ENCODE measurements around the gene CLOCK. TPM values are rescaled to one million over a fixed set of nuclear protein-coding genes. Genes with fewer than 3 reads are reported as not detected.
"Not testable (repeated sequence)": the region's sequence is repeated elsewhere in the genome, so short reads cannot be mapped to it uniquely, and the experiment has no call there.

CLOCK gene, protein sequence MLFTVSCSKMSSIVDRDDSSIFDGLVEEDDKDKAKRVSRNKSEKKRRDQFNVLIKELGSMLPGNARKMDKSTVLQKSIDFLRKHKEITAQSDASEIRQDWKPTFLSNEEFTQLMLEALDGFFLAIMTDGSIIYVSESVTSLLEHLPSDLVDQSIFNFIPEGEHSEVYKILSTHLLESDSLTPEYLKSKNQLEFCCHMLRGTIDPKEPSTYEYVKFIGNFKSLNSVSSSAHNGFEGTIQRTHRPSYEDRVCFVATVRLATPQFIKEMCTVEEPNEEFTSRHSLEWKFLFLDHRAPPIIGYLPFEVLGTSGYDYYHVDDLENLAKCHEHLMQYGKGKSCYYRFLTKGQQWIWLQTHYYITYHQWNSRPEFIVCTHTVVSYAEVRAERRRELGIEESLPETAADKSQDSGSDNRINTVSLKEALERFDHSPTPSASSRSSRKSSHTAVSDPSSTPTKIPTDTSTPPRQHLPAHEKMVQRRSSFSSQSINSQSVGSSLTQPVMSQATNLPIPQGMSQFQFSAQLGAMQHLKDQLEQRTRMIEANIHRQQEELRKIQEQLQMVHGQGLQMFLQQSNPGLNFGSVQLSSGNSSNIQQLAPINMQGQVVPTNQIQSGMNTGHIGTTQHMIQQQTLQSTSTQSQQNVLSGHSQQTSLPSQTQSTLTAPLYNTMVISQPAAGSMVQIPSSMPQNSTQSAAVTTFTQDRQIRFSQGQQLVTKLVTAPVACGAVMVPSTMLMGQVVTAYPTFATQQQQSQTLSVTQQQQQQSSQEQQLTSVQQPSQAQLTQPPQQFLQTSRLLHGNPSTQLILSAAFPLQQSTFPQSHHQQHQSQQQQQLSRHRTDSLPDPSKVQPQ
- 25.5 TPM for total RNA-seq

DNA sequence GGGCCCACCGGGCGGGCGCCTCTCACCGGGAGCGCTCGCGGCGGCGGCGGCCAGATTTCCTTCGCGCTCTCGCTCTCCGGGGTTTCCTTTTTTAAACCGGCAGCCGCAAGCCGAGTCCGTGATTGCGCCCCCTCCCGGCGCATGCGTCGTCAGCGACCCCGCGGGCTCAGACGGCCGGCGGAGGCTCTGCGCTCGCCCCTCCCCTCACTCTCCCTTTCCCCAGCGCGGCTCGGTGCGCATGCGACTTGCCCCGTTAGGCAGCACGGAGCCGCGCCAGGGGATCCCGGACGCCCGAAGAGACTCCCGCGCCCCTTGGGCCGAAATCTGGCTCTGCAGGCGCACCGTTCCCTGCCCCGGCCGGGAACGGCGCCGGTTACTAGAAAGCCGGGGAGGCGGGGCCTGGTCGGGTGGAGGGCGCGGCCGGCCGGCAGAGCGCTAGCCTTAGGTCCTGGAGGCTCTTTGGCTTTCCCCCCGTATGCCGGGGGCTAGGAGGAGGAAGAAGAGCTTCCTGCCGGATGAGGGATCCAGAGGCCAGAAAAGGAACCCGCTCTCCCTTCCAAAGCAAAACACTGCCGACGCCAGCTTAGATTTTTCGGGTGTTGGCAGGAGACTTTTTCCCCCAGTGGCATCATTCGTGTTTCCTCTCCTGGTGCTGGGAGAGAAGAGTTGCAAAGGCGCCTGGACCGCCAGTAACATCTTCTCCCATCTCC lies at the start of gene CLOCK:
Gene CLOCK, minus strand, starts transcription at position 154 of the 710 bp plus-strand sequence. CDS start 64,124 bp downstream, outside the sequence.
- DNase-seq: peak; percentile 96

DNA sequence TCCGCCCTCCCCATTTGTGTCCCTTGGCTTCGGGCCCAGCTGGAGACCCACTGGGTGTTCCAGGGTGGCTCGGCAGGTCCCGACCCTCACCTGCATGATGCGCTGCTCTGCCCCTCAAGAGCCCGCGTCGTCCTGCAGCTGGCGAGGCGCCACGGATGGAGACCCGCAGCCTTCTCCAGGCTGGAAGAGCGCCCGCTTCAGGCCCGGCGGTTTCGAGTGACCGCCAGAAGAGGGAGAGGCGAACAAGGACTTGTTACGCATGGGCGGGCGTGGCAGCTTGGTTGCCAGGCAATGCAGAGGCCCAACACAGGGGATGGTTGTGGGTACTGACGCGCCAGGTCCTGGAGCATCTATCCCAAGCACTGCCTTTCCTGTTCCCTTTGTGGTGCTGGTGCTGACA lies 45.3 kb upstream of the CLOCK start, which contains the start of gene PDCL2:
Gene PDCL2, minus strand, starts transcription at position 232 of the 400 bp plus-strand sequence. Its CDS starts 136 bp downstream, at position 96.
- no peak for DNase-seq

DNA sequence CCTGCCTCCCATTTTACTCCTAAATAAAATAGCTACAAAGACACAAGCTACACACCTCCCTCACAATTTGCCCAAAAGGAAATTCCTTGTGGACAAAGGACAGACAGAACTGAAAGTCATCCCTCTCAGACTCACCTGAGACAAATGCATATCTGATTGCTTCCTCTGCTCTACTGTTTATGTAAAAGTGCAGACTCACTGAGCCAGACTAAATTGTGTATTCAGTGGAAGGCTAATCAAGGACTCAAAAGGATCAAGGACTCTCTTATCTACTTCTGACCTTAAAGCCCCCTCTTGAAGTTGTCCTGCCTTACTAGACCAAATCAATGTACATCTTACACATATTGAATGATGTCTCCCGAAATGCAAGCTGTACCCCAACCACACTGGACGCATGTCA lies 41.5 kb upstream of the CLOCK start:
- no peak for DNase-seq

DNA sequence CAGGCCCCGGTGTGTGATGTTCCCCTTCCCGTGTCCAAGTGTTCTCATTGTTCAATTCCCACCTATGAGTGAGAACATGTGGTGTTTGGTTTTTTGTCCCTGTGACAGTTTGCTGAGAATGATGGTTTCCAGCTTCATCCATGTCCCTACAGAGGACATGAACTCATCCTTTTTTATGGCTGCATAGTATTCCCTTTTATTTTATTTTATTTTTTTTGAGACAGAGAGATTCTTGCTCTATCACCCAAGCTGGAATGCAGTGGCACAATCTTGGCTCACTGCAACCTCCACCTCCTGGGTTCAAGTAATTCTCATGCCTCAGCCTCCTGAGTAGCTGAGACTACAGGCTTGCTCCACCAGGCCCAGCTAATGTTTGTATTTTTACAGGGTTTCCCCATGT lies 36.1 kb upstream of the CLOCK start:
- not testable (repeated sequence) for DNase-seq

DNA sequence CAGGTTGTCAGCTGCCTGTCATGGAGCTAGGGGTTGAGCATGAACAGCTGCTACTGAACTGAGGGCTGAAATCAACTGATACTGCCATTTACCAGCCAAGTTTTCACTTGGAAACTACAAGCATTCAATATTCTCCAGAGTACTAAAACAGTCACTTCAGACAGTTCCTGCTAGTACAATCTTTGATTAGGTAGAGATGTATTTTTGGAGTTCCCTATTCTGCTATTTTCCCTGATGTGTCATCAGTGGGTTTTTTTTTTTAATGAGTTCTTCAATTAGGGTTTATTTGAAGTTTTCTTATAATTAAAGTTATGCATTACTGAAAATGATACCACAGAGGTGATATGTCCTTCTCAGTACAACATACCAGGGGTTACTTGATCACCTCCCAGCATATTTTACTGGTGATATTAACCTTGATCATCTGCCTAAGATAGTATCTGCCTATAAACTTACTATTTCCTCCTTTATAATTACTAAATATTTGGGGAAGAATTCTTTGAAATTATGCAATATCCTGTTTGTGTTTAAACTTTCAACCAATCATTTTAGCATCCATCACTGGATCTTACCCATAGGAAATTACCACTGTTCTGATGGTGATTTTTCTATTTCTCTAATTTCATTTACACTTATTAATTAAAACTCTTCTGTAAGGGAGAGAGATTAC lies 31.8 kb upstream of the CLOCK start:
- DNase-seq: no peak

- DNase-seq: no peak
Observed at GRCh38 chr4:55575513-55575912, 28.8 kb upstream of the CLOCK start.

DNA sequence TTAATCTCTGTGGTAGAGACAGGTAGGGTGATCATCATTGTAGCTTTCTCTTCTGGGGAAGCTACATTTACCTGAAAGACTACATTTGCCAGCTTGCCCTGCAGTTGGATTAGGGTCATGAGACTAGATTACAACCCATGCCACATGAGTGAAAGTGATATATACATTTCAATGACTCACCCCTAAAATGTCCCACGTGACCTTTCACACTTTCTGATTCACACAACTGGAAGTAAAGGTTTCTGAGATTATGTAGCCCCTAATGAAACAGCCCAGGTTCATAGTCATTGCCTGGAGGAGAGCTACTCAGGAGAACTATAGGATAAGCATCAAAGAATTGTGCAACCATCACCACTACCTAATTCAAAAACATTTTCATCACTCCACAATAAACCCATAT lies 27.5 kb upstream of the CLOCK start:
- no peak for DNase-seq

DNA sequence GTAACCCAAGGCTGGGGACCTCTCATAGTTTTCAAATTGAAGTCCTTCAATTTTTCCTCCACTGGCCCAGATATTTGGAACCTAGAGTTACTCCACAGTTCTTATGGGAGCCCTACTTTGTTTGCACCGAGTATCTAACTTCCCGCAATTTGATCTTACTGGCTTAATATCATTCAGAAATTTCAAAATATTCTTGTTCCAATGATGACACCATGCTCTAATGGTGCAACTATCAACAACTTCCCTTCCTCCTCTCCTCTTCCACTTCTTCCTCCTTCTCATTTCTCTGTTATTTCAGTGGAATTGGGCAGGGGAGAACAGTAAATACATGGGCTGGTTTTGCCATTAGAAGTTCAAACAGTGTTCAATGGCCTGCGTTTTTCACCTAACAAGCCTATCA lies 25.1 kb upstream of the CLOCK start:
- DNase-seq: no peak

DNA sequence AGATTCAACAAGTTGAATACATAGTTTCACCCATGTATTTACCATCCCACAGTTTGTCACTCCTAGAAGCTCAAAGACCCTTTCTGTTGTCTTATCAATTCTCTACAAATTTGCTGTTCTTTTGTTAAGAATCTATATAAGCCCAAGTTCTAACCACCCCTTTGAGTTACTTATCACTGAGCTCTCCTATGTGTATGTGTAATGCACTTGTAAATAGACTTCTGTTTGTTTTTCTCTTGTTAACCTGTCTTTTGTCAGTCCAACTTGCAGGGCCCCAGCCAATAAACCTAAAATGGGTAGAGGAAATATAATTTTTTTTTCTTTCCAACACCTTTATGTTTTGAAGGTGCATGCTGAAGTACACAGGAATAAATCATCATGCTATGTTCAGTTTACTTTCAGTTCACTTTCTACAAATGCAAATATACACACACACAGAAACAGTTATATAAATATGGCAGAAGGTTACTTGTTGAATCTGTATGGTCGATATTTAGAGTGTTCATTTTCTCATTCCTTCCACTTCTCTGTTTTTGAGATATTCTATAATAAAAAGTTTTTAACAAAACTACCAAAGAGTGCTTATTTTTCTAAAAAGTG lies 22.3 kb upstream of the CLOCK start:
- DNase-seq: no peak

DNA sequence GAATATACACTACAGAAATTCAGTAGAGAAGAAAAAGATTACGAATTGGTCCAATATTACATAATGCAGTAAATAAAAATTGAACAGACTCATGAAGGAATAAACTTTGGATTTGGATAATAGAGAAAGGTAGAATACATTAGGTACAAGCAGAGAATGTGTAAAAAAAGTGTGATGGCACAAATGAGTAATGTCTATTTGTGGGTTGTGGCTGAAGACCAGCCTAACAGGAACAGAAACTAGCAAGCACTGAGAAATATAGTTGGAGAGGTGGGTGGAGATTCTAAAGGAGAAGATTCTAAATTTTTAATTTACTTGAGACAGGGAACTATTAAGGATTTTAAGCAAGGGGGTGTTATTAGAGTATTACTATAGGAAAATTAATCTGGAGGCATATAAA lies 15.2 kb upstream of the CLOCK start:
- DNase-seq: peak; percentile 2

- no peak for DNase-seq
Observed at GRCh38 chr4:55560096-55560495, 13.4 kb upstream of the CLOCK start.

- peak; percentile 58 for DNase-seq
Observed at GRCh38 chr4:55554453-55555030, 7.8 kb upstream of the CLOCK start.

- peak; percentile 28 for DNase-seq
Observed at GRCh38 chr4:55553441-55554201, 6.9 kb upstream of the CLOCK start.

DNA sequence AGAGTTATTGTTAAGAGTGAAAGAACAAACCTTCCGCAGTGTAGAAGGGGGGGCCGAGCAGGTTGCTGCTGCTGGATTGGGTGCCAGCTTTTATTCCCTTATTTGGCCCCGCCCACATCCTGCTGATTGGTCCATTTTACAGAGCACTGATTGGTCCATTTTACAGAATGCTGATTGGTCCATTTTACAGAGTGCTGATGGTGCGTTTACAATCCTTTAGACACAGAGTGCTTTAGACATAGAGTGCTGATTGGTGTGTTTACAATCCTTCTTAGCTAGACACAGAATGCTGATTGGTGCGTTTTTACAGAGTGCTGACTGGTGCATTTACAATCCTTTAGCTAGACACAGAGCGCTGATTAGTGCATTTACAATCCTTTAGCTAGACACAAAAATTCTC lies 5.3 kb upstream of the CLOCK start:
- DNase-seq: not testable (repeated sequence)

DNA sequence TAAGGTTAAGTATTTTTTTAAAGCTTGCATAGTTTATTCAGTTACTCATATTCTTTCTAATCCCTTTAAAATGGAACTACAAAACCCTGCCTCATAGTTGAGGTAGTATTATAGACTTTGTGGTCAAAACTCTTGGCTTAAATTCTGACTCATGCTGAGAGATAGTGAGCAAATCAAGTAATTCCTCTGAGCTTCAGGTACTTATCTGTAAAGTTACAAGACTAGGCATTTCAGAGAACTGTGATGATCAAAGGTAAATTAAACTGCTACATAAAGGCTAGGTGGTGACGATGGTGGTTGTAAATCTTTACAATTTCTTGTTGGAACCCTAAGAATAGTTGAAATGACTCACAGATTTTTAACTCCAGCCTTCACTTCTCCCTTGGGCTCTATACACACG lies 3.2 kb upstream of the CLOCK start:
- DNase-seq: no peak

DNA sequence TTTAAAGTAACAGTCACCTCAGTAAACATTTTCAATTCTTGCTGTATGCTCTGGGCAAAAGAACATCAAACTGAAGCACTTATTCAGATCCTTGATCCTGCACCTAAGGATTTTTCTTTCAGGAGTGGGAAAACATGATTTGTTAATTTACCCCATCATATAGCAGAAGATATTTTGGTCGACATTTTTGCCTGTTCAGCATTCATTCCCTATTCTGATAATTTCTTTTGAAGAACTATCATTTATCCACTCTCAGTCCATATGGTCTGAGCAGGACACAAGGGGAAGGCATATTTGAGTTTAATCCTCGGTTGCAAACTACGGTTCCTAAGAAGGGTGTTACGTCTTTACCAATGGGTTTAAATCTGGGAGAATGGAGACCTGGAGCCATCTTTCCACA lies 1.2 kb upstream of the CLOCK start:
- DNase-seq: peak; percentile 2

- no peak for DNase-seq
Observed at GRCh38 chr4:55547466-55547770, 709 bp upstream of the CLOCK start.

GRCh38 chr4:55546506-55546755 lies 278 bp downstream of the CLOCK start:
- no peak for DNase-seq

DNA sequence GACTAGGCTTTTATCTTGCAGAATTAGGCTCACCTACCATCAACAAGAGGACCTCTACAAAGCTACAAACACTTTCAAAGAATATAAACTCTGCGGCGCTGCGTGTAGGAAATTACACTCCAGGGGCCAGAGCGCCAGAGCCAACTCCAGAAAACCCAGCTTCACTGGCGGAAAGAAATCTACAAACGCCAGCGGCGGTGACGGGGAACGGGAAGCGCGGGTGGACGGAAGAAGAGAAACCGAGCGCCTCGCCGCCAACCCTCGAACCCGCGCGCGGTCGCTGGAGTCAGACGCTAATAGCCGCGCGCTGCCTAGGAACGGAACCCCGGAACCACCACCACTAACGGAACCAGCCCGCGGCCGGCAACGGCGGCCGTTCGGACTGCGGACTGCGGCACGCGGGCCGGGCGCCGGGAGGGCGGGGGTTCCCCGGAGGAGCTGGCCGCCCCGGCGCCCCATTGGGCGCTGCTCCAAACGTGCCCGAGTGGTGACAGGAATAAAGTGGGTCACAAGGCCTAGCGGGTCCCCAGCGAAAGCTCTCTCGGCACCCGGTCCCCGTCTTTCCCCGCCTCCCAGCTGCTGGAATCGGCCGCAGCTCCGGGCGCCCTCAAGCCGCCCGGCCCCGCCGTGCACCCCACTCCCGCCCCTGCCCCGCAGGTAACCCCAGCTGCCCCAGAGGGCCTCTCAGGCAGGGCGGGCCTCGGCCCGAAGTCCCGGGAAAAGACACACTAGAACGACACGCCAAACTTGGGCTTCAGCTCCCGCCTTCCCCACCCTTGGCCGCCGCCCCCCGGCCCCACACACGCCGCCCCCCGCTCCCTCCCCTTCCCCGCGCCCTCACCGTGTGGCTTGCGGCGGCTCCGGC lies 836 bp downstream of the CLOCK start:
- DNase-seq: peak; percentile 89

DNA sequence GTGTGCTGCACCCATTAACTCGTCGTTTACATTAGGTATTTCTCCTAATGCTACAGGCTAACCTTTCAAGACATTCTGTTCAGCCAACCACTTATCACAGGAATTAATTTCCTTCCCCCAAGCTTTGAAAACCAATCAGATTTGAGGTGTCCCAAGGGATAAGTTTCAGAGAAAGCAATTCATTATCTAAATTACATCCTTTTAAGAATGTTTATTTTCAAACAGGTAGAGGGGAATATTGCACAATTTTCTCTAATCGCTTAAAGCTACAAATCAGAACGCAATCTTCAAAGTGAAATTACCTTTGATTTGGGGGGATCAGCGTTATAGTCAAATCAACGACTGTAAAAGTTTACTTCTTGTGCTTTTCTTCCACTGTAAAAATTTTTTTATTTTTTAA lies 1.6 kb downstream of the CLOCK start:
- peak; percentile 18 for DNase-seq
